Vagina (tissue), 2 donors: ENCODE data around the gene KCTD15.

ENCODE experiments used
- CTCF ChIP-seq, 3 experiments: fragments of 450-650 bp in 2 of 3; fragments of 200-600 bp in 1 of 3; sonication (generic) in 1 of 3; IDR thresholded peaks; one replicate each; pipeline ENCODE4 v1.5.1; 2017 to 2019; ENCODE audit warnings: antibody characterized with exemption in 3 of 3, mild to moderate bottlenecking in 2 of 3, moderate library complexity in 2 of 3
- POLR2A ChIP-seq, 2 donors: fragments of 450-650 bp; IDR thresholded peaks; one replicate each; pipeline ENCODE4 v1.6.1; 2017; ENCODE audit warnings: antibody characterized with exemption in 2 of 2, mild to moderate bottlenecking in 2 of 2, moderate library complexity in 2 of 2
- POLR2AphosphoS5 ChIP-seq, 2 donors: sonication (generic); formaldehyde crosslinking; IDR thresholded peaks; one replicate each; pipeline ENCODE4 v1.9.0; 2017; ENCODE audit warnings: antibody characterized with exemption in 2 of 2, mild to moderate bottlenecking in 2 of 2, low read depth in 1 of 2; ENCODE audit not compliant: insufficient read depth in 1 of 2

- no peak for TF ChIP-seq CTCF (IDR thresholded peaks at IDR 0.05)
- TF ChIP-seq POLR2A (IDR thresholded peaks at IDR 0.05): no peak
- no peak for TF ChIP-seq POLR2AphosphoS5 (IDR thresholded peaks at IDR 0.05; ENCODE audit: insufficient read depth in 1 of 2, low read depth in 1 of 2)
These were observed 28.7 kb upstream of the KCTD15 start for GRCh38 chr19:33767898-33768413.
